ENCODE data around the gene SDHAF1. TPM values are rescaled to one million over a fixed set of nuclear protein-coding genes. Genes with fewer than 3 reads are reported as not detected.

The SDHAF1 gene
- total RNA-seq, 2 donors from 2014 or later, result 25.2 to 31.6 TPM

DNA sequence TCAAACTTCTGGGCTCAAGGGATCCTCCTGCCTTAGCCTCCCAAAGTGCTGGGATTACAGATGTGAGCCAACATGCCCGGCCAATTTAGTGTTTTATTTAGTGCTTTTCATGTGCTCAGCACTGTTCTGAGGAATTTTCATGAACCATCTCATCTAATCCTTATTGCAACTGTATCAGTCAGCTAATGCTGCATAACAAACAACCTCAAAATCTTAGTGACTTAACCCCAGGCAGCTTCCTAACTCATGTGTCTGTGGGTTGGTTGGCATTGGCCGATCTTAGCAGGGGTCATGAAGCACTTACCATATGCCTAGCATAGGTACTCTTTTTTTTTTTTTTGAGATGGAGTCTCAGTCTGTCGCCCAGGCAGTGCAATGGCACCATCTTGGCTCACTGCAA, 6.2 kb upstream of the SDHAF1 start:
- H3K27ac ChIP-seq, result no peak overlapping the region
- no peak overlapping the region for H3K4me3 ChIP-seq
- no peak for DNase-seq
- H3K9ac ChIP-seq (ENCODE audit: low read depth in 2 of 2, low read length in 2 of 2), result no peak overlapping the region
- intact Hi-C loops (cut with DNase I), result no loop called here
- peaks cover 10% of the 10 kb centered on the region for H3K27me3 ChIP-seq
- TF ChIP-seq, protein P1, sequence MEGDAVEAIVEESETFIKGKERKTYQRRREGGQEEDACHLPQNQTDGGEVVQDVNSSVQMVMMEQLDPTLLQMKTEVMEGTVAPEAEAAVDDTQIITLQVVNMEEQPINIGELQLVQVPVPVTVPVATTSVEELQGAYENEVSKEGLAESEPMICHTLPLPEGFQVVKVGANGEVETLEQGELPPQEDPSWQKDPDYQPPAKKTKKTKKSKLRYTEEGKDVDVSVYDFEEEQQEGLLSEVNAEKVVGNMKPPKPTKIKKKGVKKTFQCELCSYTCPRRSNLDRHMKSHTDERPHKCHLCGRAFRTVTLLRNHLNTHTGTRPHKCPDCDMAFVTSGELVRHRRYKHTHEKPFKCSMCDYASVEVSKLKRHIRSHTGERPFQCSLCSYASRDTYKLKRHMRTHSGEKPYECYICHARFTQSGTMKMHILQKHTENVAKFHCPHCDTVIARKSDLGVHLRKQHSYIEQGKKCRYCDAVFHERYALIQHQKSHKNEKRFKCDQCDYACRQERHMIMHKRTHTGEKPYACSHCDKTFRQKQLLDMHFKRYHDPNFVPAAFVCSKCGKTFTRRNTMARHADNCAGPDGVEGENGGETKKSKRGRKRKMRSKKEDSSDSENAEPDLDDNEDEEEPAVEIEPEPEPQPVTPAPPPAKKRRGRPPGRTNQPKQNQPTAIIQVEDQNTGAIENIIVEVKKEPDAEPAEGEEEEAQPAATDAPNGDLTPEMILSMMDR (IDR thresholded peaks at IDR 0.05), result no peak
- H3K4me1 ChIP-seq, result no peaks in the 10 kb centered on the region
- no peaks in the 10 kb centered on the region for H3K9me3 ChIP-seq
- no peaks in the 10 kb centered on the region for H3K36me3 ChIP-seq

DNA sequence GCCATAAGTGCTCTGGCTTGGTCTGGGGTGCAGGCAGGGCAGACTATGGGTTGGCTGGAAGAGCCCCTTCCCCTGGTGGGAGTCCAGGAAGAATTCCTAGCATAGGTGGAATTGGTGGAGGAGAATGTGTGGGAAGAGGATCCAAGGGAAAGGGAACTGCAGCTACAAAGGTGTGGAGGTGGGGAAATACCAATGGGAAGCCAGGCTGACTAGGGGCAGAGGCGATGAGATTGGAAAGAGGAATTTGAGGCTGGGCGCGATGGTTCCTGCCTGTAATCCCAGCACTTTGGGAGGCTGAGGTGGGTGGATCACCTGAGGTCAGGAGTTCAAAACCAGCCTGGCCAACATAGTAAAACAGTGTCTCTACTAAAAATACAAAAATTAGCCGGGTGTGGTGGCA, 4.8 kb upstream of the SDHAF1 start:
- peaks cover 10% of the 10 kb centered on the region for H3K27me3 ChIP-seq
- no peak overlapping the region for H3K4me3 ChIP-seq
- TF ChIP-seq, protein P1 (IDR thresholded peaks at IDR 0.05), result no peak
- no peak for DNase-seq
- no peak overlapping the region for H3K27ac ChIP-seq
- no peak overlapping the region for H3K9ac ChIP-seq (ENCODE audit: low read depth in 2 of 2, low read length in 2 of 2)
- intact Hi-C loops (cut with DNase I), result loop anchor here (10.0 kb wide), 1 partner anchor 65 kb away; the partner anchor contains the start of genes THAP8 and WDR62
- H3K4me1 ChIP-seq, result no peaks in the 10 kb centered on the region
- H3K9me3 ChIP-seq, result no peaks in the 10 kb centered on the region
- H3K36me3 ChIP-seq, result no peaks in the 10 kb centered on the region

DNA sequence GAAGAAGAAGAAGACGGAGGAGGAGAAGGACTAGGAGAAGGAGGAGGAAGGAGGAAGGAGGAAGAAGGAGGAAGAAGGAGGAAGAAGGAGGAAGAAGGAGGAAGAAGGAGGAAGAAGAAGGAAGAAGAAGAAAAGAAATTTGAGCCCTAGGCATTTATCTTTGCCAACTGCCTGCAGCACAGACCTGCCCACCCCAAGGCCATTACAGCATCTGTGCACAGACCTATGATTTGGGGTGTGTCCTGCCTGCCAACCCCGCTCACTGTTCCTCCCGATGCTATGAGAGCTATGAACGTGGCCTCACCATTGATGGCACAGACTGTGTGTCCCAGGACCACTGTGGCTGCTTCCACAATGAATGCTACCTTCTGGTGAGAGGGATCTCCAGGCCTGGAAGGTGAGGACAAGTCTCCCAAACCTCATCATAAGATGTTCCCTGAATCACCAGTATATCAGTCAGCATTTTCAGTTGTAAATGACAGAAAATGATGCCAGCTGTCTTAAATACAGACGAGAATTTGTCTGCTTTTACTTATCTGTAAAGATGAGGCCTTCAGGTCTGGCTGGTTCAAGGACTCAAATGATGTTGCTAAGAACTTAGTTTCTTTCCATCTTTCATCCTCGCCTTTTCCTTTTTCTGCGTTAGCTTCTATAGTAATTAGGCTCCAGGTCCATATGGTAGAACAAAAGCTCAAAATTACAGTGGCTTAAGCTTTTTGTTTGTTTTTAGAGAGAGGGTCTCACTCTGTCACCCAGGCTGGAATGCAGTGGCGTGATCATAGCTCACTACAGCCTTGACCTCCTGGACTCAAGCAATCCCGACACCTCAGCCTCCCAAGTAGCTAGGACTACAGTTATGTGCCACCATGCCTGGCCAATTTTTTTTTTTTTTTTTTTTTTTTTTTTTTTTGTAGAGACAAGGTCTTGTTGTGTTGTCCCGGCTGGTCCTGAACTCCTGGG, 3.9 kb upstream of the SDHAF1 start:
- H3K9ac ChIP-seq (ENCODE audit: low read depth in 2 of 2, low read length in 2 of 2), result no peak overlapping the region
- no peak overlapping the region for H3K4me3 ChIP-seq
- H3K36me3 ChIP-seq, result no peaks in the 10 kb centered on the region
- no peak for DNase-seq
- no peak overlapping the region for H3K27ac ChIP-seq
- peaks cover 10% of the 10 kb centered on the region for H3K27me3 ChIP-seq
- TF ChIP-seq, protein P1 (IDR thresholded peaks at IDR 0.05), result no peak
- intact Hi-C loops (cut with DNase I), result loop anchor here (10.0 kb wide), 1 partner anchor 64 kb away; the partner anchor contains the start of genes THAP8 and WDR62
- H3K4me1 ChIP-seq, result no peaks in the 10 kb centered on the region
- no peaks in the 10 kb centered on the region for H3K9me3 ChIP-seq

DNA sequence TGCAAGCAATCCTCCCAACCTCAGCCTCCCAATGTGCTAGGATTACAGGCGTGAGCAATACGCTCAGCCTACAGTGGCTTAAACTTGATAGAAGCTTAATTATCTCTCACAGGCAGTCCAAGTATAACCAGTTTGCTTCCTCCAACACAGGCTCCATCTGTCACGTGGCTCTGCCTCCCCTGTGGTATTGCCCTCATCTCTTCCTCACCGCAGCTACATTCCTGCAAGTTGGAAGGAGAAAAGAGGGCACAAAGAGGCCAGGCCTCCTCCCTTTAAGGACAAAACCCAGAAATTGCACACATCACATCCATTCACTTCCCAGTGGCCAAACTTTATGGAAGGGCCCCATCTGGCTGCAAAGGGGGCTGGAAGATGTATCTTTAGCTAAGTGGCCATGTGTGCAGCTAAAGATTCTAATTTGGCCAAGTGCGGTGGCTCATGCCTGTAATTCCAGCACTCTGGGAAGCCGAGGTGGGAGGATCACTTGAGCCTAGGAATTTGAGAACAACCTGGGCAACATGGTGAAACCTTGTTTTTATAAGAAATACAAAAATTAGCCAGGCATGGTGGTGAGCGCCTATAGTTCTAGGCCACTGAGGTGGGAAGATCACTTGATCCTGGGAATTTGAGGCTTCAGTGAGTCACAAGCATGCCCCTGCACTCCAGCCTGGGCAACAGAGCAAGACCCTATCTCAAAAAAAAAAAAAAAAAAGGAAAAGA, 3.1 kb upstream of the SDHAF1 start:
- no peaks in the 10 kb centered on the region for H3K36me3 ChIP-seq
- TF ChIP-seq, protein P1 (IDR thresholded peaks at IDR 0.05), result no peak
- H3K4me3 ChIP-seq, result no peak overlapping the region
- intact Hi-C loops (cut with DNase I), result loop anchor here (10.0 kb wide), 1 partner anchor 63 kb away; the partner anchor contains the start of genes THAP8 and WDR62
- peaks cover 7% of the 10 kb centered on the region for H3K27me3 ChIP-seq
- DNase-seq, result no peak
- H3K27ac ChIP-seq, result no peak overlapping the region
- no peaks in the 10 kb centered on the region for H3K4me1 ChIP-seq
- H3K9me3 ChIP-seq, result no peaks in the 10 kb centered on the region
- H3K9ac ChIP-seq (ENCODE audit: low read depth in 2 of 2, low read length in 2 of 2), result no peak overlapping the region
